Stimulated activated memory B cell treated with anti-CD40 and anti-IgM and Interleukin-4, amounts not matched to agents 10 μg/mL and 1 μg/mL and 100 μg/mL, for 72 hours (primary cell): ENCODE data around the gene GARRE1.
A peak's percentile ranks its signal among the peaks of the same experiment; 100 is the strongest.
"Not testable (repeated sequence)": the region's sequence is repeated elsewhere in the genome, so short reads cannot be mapped to it uniquely, and the experiment has no call there.

Source experiments
- ATAC-seq: fragments of 150-1000 bp; cut with Tn5 transposase; 2 replicates; pipeline ENCODE4 v1.10.0; 2021
- H3K27ac Mint-ChIP-seq: one replicate; pipeline ENCODE4 v1.8.0; 2022; ENCODE audit warnings: mild to moderate bottlenecking, mixed read lengths
- H3K27me3 Mint-ChIP-seq: one replicate; pipeline ENCODE4 v1.8.0; 2022; ENCODE audit warnings: mixed read lengths
- H3K36me3 Mint-ChIP-seq: one replicate; pipeline ENCODE4 v1.8.0; 2022; ENCODE audit warnings: mixed read lengths
- H3K4me1 Mint-ChIP-seq: one replicate; pipeline ENCODE4 v1.8.0; 2022; ENCODE audit warnings: mixed read lengths
- H3K4me3 Mint-ChIP-seq: one replicate; pipeline ENCODE4 v1.8.0; 2022; ENCODE audit warnings: mild to moderate bottlenecking, moderate library complexity, mixed read lengths
- H3K9me3 Mint-ChIP-seq: one replicate; pipeline ENCODE4 v1.8.0; 2022; ENCODE audit warnings: mixed read lengths

The GARRE1 gene

DNA sequence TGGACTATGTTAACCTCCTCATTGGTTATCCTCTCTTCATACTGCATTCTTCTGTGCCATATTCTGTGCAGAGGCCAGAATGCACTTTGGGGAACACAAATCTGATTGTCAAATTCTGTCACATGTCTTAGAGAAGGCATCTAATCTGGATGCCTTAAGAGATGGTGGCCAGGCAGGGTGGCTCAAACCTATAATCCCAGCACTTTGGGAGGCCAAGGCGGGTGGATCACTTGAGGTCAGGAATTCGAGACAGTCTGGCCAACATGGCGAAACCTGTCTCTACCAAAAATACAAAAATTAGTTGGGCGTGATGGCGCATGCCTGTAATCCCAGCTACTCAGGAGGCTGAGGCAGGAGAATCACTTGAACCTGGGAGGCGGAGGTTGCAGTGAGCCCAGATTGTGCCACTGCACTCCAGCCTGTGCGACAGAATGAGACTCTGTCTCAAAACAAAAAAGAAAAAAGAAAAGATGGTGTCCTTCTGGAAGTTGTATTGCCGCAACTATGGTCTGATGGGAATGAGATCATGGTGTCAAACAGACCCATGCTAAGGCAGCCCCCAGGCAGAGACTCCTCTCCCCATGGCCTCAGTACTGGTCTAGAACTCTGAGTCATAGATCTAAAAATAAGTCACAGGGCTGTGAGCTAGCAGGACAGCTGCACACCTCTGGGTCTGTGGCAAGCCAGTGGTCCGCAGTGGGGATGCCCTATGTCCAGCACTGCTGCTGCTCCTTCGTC lies 11.0 kb upstream of the GARRE1 start:
- not testable (repeated sequence) for H3K27ac Mint-ChIP-seq, H3K27me3 Mint-ChIP-seq, H3K4me1 Mint-ChIP-seq, ATAC-seq, H3K4me3 Mint-ChIP-seq, H3K36me3 Mint-ChIP-seq, H3K9me3 Mint-ChIP-seq

DNA sequence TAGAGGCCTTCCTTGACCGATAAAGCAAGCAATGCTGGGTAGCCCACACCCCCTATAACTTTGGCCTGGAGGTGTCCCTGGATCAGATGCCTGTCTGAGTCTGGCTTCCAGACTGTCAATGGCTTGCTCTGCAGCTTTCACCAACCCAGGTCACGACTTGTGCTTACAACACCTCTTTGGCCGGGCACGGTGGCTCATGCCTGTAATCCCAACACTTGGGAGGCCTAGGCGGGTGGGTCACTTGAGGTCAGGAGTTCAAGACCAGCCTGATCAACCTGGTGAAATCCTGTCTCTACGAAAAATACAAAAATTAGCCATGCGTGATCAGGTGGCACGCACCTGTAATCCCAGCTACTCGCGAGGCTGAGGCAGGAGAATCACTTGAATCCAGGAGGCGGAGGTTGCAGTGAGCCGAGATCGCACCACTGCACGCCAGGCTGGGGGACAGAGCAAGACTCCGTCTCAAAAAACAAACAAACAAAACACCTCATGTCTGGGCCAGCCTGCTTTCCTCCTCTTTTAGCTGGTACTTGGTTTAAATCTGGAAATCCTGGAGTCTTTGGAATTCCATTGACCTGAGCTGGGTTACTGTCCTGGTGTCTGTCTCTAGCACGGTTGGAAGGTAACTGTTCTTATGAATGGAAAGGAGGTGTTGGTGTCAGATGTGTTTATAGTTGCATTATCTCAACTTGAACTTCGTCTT lies 10.3 kb upstream of the GARRE1 start:
- H3K27ac Mint-ChIP-seq: no peak overlapping the region
- peaks cover 7% of the 10 kb centered on the region for H3K4me1 Mint-ChIP-seq
- no peaks in the 10 kb centered on the region for H3K9me3 Mint-ChIP-seq
- H3K27me3 Mint-ChIP-seq: no peaks in the 10 kb centered on the region
- no peak overlapping the region for H3K4me3 Mint-ChIP-seq
- H3K36me3 Mint-ChIP-seq: no peaks in the 10 kb centered on the region
- ATAC-seq: no peak

DNA sequence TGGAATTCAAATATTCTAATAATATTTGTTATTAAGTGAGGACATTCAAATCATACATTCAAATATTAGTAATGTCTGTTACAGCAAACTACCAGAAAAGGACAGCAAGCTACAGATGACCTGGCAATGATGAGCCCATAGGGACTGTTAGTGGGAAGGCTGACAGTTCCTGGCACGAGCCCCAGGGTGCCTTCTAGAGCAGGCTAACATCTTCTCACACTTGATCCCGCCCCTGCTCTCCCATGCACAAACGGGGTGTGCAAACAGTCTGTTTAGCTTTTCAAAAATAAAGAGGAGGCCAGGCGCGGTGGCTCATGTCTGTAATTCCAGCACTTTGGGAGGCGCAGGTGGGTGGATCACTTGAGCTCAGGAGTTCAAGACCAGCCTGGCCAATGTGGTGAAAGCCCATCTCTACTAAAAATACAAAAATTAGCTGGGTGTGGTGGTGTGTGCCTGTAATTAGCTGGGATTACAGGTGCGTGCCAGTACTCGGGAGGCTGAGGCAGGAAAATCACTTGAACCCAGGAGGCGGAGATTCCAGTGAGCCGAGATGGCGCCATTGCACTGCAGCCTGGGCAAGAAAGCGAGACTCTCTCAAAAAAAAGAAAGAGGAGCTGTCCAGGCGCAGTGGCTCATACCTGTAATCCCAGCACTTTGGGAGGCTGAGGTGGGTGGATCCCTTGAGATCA lies 9.6 kb upstream of the GARRE1 start:
- Mint-ChIP-seq H3K27ac (no peak overlapping the region), H3K9me3 (no peaks in the 10 kb centered on the region), H3K4me1 (peaks cover 7% of the 10 kb centered on the region), H3K36me3 (no peaks in the 10 kb centered on the region), H3K4me3 (no peak overlapping the region), H3K27me3 (no peaks in the 10 kb centered on the region)
- no peak for ATAC-seq

DNA sequence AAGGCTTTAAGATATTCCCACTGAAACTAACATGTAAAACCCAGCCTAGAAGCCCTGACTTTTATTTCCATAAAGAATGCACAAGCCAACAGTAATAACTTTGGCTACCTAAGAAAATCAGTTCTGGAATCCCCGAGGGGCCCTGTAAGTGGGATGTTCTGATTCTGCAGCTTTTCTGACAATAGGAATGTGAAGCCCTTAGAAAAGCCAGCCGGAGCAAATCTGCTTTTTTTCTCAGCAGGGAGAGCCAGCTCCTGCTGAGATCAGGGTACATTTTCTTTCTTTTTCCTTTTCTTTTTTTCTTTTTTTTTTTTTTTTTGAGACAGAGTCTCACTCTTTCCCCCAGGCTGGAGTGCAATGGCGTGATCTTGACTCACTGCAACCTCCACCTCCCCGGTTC lies 8.0 kb upstream of the GARRE1 start:
- no peak overlapping the region for H3K27ac Mint-ChIP-seq
- no peaks in the 10 kb centered on the region for H3K36me3 Mint-ChIP-seq
- ATAC-seq: no peak
- H3K4me1 Mint-ChIP-seq: peaks cover 5% of the 10 kb centered on the region
- no peaks in the 10 kb centered on the region for H3K27me3 Mint-ChIP-seq
- no peak overlapping the region for H3K4me3 Mint-ChIP-seq
- H3K9me3 Mint-ChIP-seq: no peaks in the 10 kb centered on the region

DNA sequence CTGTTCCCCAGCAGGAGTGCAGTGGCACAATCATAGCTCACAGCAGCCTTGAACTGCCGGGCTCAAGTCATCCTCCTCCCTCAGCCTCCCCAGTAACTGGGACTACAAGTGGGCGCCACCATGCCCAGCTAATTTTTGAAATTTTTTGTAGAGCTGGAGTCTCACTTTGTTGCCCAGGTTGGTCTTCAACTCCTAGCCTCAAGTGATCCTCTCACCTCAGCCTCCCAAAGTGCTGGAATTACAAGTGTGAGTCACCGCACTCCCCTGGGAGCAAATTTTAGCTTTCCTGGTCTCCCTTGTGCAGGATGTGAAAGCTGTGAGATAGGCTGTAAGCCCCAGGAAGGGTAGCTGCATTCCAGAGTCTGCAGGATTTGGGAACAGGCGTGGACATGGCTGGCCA lies 5.4 kb upstream of the GARRE1 start:
- peaks cover 9% of the 10 kb centered on the region for H3K4me1 Mint-ChIP-seq
- no peaks in the 10 kb centered on the region for H3K36me3 Mint-ChIP-seq
- no peak overlapping the region for H3K4me3 Mint-ChIP-seq
- no peak for ATAC-seq
- no peak overlapping the region for H3K27ac Mint-ChIP-seq
- no peaks in the 10 kb centered on the region for H3K27me3 Mint-ChIP-seq
- no peaks in the 10 kb centered on the region for H3K9me3 Mint-ChIP-seq

DNA sequence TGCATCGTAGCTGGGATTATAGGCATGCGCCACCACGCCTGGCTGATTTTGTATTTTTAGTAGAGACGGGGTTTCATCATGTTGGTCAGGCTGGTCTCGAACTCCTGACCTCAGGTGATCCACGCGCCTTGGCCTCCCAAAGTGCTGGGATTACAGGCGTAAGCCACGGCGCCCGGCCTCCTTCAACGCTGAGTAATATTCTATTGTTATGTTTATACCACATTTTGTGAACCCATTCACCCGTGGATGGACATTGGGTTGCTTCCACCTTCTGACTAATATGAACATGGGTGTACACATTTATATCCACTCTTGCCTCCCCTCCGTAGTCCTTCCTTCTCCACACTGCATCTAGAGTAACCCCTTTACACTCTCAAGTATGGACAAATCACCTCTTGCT lies 1.2 kb upstream of the GARRE1 start:
- not testable (repeated sequence) for ATAC-seq

DNA sequence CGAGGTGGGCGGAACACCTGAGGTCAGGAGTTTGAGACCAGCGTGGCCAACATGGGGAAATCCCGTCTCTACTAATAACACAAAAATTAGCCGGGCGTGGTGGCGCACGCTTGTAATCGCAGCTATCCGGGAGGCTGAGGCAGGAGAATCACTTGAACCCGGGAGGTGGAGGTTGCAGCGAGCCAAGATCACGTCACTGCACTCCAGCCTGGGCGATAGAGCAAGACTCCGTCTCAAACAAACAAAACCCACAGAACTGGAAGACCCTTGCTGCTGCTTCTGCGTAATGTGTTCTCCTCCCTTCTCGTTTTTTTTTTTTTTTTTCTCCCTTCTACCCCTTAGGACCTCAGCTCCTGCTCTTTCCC lies 691 bp upstream of the GARRE1 start:
- H3K9me3 Mint-ChIP-seq, H3K36me3 Mint-ChIP-seq, ATAC-seq, H3K27me3 Mint-ChIP-seq: not testable (repeated sequence)
- H3K4me3 Mint-ChIP-seq: peak overlapping the region; percentile 96
- H3K4me1 Mint-ChIP-seq: peaks cover 26% of the 10 kb centered on the region
- peak overlapping the region; percentile 85 for H3K27ac Mint-ChIP-seq

More for the DNA sequence above, 1.2 kb upstream of the GARRE1 start:
- H3K4me3 Mint-ChIP-seq: peak overlapping the region; percentile 96
- H3K4me1 Mint-ChIP-seq: peaks cover 23% of the 10 kb centered on the region
- not testable (repeated sequence) for H3K27me3 Mint-ChIP-seq, H3K36me3 Mint-ChIP-seq, H3K9me3 Mint-ChIP-seq
- peak overlapping the region; percentile 85 for H3K27ac Mint-ChIP-seq

DNA sequence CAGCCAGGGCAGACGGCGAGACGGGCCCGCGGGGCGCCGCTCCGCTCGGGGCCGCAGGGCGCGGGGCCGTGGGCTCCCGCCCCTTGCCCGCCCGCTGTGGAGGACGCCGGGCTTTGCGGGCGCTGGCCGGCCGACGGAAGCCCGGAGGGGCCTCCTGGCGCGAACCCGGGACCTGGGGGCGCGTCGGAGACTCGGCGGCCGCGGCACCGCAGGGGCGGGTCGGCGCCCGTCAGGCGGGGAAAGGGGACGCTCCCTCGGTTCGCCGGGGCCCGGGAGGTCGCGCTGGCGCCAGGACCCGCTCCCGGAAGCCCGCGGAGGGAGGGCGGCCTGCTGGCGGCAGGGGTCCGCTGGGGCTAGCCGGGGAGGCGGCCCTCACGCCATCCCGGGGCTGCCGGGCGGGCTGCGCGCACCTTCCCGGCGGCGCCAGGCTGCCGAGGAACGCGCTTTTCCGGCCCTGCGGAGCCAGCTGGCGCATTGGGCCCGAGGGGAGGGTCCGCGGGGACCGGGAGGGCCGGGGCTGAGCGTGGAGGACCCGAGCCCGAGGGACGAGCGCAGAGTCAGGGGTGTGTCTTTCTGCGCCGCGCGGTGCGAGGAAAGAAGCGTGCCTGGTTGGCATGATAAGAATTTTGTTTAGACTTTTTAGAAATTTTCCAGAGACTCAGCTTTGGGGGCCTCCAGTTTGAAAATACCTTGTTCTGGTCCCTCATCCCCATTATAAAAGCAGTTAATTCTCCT lies 511 bp downstream of the GARRE1 start:
- peaks cover 35% of the 10 kb centered on the region for H3K4me1 Mint-ChIP-seq
- peak overlapping the region; percentile 85 for H3K27ac Mint-ChIP-seq
- H3K36me3 Mint-ChIP-seq: peaks cover 9% of the 10 kb centered on the region
- peak; percentile 78 for ATAC-seq
- H3K4me3 Mint-ChIP-seq: peak overlapping the region; percentile 67
- H3K27me3 Mint-ChIP-seq: no peaks in the 10 kb centered on the region
- no peaks in the 10 kb centered on the region for H3K9me3 Mint-ChIP-seq

DNA sequence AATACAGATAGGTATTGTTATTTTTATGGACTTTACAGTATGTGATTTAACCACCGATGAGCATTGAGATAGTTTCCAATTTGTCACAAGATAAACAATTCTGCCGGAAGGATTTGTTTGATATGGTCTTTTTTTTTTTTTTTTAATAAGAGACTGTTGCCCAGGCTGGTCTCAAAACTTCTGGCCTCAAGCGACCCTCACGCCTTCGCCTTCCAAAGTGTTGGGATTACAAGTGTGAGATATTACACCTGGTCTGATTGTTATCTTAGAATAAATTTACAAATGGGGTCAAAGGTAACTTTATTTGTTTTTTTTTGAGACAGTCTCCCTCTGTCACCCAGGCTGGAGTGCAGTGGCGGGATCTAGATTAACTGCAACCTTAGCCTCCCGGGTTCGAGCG lies 1.2 kb downstream of the GARRE1 start:
- Mint-ChIP-seq H3K27ac (no peak overlapping the region), H3K4me1 (peaks cover 36% of the 10 kb centered on the region), H3K9me3 (no peaks in the 10 kb centered on the region), H3K4me3 (peak overlapping the region; percentile 67), H3K27me3 (no peaks in the 10 kb centered on the region), H3K36me3 (peaks cover 10% of the 10 kb centered on the region)
- no peak for ATAC-seq

DNA sequence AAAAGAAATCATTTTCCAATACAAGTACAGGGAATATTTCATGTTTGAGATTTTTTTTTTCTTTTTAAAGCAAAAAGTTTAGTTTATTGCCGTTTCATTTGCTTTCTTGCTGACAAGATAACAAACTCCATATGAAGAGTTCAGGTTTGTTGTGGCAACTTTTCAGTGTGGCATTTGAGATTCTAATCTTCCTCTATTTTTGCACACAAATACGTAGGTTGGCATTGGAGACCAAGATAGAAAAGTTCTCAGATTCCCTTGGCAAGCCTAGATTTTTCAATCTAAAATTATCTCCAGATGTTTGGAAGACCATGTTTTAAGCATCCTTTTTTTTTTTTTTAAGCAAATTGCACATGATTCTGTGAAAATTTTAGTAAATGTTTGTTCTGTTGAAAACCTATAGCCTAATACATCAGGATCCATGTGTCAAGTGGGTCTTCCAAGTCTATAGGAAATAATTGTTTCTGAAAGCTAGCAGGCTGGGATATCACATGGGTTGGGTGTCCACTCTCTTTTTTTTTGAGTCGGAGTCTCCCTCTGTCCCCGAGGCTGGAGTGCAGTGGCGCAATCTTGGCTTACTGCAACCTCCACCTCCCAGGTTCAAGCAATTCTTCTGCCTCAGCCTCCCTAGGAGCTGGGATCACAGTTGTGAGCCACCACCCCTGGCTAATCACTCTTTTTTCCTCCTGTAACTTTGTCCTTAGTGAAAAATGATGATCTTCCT lies 2.6 kb downstream of the GARRE1 start:
- no peak for ATAC-seq
- Mint-ChIP-seq H3K27ac (no peak overlapping the region), H3K4me3 (no peak overlapping the region), H3K9me3 (no peaks in the 10 kb centered on the region), H3K4me1 (peaks cover 47% of the 10 kb centered on the region), H3K27me3 (no peaks in the 10 kb centered on the region), H3K36me3 (peaks cover 10% of the 10 kb centered on the region)

DNA sequence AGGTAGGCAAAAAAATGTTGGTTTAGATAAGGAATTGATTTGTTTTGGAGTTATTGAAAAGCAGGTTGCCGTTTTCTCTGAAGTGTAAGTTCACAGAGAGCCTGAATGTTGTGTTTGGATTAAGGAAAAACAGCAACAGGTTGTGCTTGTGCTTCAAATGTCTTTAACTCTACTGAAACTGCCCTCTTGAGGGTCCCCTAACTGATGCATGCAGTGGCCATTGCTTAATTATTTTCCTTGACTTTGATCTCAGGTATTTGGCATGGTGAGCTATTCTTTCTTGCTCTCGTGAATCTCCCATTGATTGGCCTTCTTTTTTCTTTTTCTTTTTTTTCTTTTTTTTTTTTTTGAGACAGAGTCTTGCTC lies 3.2 kb downstream of the GARRE1 start:
- ATAC-seq: no peak
- Mint-ChIP-seq H3K36me3 (peaks cover 10% of the 10 kb centered on the region), H3K4me3 (no peak overlapping the region), H3K27me3 (no peaks in the 10 kb centered on the region), H3K9me3 (no peaks in the 10 kb centered on the region), H3K27ac (no peak overlapping the region), H3K4me1 (peaks cover 47% of the 10 kb centered on the region)

DNA sequence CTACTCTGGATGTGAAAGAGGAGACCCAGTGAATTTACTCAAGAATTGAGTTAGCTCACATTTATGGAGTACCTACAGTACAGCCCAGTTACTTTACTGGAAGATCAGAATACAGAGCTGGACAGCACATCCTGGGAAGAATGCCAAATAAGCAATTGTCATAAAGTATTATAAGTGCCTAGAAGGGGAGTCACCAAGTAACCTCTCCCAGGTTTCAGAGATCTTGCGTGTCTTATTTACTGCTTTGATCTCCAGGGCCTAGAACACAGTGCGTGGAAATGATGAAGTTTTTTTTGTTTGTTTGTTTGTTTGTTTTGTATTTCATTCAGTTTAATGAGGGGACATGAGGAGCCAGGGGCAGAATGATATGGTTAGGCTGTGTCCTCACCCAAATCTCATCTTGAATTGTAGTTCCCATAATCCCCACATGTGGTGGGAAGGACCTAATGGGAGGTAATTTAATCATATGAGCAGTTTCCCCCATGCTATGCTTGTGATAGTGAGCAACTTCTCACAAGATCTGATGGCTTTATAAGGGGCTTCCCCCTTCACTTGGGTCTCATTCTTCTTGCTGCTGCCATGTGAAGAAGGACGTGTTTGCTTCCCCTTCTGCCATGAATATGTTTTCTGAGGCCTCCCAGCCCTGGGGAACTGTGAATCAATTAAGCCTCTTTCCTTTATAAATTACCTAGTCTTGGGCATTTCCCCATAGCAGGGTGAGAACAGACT lies 5.2 kb downstream of the GARRE1 start:
- Mint-ChIP-seq H3K4me1 (peaks cover 44% of the 10 kb centered on the region), H3K36me3 (peaks cover 10% of the 10 kb centered on the region), H3K4me3 (no peak overlapping the region), H3K9me3 (no peaks in the 10 kb centered on the region), H3K27ac (no peak overlapping the region), H3K27me3 (no peaks in the 10 kb centered on the region)
- no peak for ATAC-seq

DNA sequence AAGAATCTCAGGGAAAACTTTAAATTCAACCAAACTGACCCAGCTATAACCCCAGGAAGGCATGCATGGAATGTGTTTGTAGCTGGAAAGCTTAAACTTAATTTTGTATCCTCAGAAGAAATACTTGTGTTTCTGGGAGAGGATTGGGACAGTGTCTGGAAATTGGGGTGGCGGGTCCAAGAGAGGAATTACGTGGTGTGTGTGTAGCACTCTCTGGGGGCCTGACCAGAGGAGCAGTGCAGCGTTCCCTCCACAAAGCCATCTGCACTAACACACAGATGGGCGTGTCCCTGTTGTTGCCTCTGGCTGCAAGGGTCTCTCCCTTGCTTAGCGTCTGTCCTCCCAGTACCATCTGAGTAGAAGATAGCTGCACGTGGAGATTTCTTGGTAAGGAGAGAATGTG lies 6.4 kb downstream of the GARRE1 start:
- Mint-ChIP-seq H3K9me3 (no peaks in the 10 kb centered on the region), H3K4me3 (no peak overlapping the region), H3K36me3 (peaks cover 10% of the 10 kb centered on the region), H3K27me3 (no peaks in the 10 kb centered on the region), H3K27ac (peak overlapping the region; percentile 11), H3K4me1 (peaks cover 57% of the 10 kb centered on the region)
- no peak for ATAC-seq

DNA sequence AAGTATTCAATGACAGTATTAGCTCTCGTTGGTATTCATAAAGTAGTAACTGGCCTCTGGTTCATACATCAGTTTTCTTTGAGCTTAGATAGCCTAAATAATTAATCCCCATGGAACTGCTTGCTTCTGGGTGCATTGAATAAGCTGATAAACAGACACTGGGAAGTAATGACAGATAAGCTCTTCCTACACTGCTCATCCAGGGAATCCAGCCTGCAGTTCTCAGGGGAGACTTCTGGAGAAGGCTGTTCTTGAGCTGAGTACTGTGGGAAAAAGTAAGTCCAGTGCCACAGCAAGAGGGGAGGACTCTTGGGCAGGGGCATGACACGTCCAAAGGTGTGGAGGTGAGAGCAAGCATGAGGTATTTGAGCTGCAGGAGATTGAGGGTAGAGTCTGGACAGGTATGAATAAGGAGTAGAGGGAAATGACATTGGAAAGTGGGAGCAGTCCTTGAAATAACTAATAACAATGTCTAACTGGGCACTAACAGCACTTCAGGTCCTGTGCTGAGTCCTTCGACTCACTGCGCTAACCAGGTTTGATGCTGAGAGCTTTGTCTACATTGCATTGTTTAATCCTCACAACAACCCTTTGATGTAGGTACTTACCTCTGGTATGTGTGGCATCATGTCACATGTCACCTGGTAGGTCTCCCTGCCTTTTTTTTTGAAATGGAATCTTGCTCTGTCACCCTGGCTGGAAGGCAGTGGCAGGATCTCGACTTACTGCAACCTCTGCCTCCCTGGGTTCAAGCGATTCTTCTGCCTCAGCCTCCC lies 7.2 kb downstream of the GARRE1 start:
- H3K36me3 Mint-ChIP-seq: peaks cover 10% of the 10 kb centered on the region
- no peak overlapping the region for H3K4me3 Mint-ChIP-seq
- peak overlapping the region; percentile 11 for H3K27ac Mint-ChIP-seq
- ATAC-seq: no peak
- H3K9me3 Mint-ChIP-seq: no peaks in the 10 kb centered on the region
- H3K27me3 Mint-ChIP-seq: no peaks in the 10 kb centered on the region
- peaks cover 64% of the 10 kb centered on the region for H3K4me1 Mint-ChIP-seq
